ENCODE data around the gene CLEC9A.

CLEC9A gene

DNA sequence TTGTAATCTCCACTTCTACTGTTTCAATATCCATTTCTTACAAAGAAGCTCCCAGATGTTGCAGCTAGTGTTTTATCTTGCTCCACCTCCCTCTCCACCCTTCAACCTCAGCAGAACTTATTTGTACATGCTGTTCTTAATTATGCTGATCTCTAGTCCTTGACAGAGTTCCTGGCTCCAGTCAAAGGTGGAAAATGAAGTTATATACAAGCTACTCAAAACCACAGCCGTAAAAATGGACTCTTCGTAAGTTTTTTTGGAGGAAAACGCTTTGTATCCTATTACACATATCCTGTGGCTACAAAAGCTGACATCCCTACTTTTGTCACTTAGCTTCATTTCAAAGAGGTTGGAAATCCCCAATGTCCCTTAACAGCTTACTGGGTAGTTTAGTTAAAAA is 67.0 kb downstream of the CLEC9A start:
- H3K4me3 ChIP-seq (ENCODE audit: low read length), result no peak overlapping the region
- DNase-seq (ENCODE audit: low read depth, low spot score), result no peak

DNA sequence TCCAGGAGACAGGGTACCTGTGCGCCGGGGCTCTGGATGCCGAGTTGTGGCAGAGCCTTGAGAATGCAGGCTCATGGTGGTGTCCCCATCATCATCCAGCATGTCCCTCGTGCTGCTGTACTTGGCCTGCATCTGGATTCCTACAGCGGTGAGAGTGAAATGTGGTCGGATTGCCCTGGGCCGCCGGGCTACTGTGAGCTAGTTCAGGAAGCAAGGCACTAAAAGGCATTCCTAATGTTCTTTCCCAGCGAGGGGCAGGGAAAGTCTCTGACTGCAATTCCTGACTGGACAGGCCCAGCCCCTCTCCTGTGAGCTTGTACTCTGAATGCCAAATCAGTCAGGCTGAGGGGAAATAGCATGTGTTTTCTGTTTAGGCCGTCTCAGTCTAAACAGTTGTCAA is 68.3 kb downstream of the CLEC9A start, which contains the start of gene CLEC1A:
TSS of gene CLEC1A (minus strand) at position 195 of the 400 bp plus-strand sequence. CDS start at position 132, 63 bp downstream.
- H3K4me3 ChIP-seq (ENCODE audit: low read length), result no peak within 1 kb of the TSS
- no peak for DNase-seq (ENCODE audit: low read depth, low spot score)

DNA sequence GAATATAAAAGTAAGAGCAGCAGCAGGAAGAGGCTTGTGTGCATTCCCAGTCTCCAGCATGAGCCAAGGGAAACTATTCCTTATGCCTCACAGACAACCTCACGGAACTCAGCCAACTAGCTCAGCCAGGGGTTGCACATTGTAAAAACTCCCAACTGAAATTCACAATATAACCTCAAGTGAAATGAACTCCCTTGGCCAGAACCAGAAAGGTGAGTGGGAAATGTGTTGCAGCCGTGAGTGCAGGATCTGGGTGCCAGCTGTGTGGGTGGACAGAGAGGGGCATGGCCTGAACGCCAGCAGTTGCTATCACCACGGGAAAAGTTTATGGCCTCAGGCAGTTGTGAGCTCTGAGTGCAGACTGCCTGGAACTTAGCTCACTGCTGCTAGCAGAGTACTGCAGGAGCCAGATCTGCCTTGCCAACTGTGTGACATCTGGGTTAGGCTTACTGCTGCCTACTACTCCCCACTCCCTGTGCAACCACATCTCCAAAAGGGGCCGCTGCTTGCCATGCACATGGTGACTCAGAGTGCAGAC is 70.6 kb downstream of the CLEC9A start:
- H3K4me3 ChIP-seq (ENCODE audit: low read length), result no peak overlapping the region
- no peak for DNase-seq (ENCODE audit: low read depth, low spot score)

DNA sequence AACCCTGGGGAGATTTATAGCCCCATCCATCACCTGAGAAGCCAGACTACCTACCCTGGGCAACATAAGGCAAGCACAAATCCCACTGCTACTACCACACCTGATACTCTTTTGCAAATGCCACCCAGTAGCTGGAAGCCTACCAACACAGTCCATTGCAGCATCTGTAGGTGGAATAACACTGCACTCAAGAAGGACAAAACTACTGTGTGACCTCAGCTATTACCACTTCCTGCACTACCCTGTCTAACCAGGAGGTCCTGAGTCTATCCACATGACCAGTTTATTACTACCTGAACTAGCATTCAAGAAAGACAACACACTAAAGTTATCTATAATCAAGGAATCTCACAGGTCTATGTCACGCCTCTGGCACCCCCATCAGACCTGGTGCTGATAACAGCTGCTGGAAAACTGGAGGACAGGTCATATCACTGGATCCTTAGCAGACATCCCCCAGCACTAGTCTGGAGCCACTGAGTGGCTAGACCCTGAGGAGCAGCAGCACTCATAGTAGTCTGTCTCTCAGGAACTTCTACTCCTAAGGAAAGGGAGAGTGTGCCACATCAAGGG is 71.3 kb downstream of the CLEC9A start:
- H3K4me3 ChIP-seq (ENCODE audit: low read length), result no peak overlapping the region
- DNase-seq (ENCODE audit: low read depth, low spot score), result no peak

DNA sequence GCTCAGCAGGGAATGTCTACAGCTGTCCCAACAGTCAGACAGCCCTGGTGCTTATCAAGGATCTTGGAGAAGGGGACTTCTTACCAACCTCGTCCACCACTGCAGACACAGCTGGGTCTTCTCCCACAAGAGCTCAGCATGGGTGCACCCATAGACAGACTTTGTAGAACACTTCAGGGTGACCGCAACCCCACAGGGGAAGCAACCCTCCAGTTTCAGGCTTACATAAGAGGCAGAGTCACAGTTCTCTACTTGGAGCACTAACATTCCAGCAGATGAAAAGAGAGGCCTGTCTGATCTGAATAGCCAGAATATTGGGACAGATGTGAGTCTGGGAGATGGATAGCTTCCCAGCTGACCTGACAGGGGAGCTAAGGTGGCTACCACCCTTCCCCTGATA is 71.8 kb downstream of the CLEC9A start:
- no peak overlapping the region for H3K4me3 ChIP-seq (ENCODE audit: low read length)
- DNase-seq (ENCODE audit: low read depth, low spot score), result no peak

DNA sequence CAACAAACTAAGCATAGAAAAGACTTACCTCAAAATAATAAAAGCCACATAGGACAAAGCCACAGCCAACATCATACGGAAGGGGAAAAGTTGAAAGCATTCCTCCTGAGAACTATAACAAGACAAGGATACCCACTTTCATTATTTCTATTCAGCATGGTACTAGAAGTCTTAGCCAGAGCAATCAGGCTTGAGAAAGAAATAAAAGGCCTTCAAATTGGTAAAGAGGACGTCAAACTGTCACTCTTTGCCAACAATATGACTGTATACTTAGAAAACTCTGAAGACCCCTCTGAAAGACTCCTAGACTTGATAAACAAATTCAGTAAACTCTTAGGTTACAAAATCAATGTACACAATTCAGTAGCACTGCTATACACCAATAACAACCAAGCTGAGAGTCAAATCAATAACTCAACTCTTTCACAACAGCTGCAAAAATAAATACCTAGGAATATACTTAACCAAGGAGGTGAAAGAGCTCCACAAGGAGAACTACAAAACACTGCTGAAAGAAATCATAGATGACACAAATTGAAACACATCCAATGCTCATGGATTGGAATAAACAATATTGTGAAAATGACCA is 79.9 kb downstream of the CLEC9A start:
- H3K4me3 ChIP-seq (ENCODE audit: low read length), result no peak overlapping the region
- DNase-seq (ENCODE audit: low read depth, low spot score), result no peak

DNA sequence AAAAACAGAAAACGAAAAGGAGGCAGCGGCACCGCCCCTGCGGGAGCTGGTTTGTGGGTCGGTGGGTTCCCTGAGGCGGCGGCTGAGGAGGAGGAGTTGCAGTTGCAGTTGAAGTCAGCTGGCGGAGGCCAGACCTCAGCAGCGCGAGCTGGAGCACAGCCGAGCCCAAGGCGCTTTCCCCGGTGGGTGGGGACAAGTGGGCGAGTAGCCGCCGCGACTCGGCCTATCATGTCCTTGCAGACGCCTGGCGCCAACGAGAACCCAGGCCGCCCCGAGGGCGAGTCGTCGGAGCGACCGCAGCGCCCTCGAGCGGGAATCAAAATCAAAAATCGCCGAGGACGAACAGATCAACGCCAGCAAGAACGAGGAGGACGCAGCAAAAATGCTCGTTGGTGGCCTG is 81.0 kb downstream of the CLEC9A start:
- DNase-seq (ENCODE audit: low read depth, low spot score), result no peak
- no peak overlapping the region for H3K4me3 ChIP-seq (ENCODE audit: low read length)

DNA sequence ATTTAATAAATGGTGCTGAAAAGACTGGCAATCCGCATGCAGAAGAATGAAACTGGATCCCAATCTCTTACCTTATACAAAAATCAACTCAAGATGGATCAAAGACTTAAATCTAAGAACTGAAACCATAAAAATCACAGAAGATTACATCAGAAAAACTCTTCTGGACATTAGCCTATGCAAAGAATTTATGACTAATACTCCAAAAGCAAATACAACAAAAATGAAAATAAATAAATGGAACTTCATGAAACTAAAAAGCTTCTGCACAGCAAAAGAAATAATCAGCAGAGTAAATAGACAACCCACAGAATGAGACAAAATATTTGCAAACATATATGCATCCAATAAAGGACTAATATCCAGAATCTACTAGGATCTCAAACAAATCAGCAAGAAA is 82.6 kb downstream of the CLEC9A start:
- H3K4me3 ChIP-seq (ENCODE audit: low read length), result no peak overlapping the region
- DNase-seq (ENCODE audit: low read depth, low spot score), result no peak

DNA sequence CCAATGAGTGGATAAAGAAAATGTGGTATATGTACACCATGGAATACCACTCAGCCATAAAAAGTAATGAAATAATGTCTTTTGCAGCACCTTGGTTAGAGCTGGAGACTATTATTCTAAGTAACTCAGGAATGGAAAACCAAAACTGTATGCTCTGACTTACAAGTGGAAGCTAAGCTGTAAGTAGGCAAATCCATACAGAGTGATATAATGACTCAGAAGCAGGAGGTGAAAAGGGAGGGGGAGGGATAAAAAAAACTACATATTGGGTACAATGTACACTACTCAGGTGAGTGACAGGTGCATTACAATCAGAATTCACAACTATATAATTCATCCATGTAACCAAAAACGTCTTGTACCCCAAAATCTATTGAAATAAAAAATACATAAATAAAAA is 83.4 kb downstream of the CLEC9A start:
- no peak overlapping the region for H3K4me3 ChIP-seq (ENCODE audit: low read length)
- no peak for DNase-seq (ENCODE audit: low read depth, low spot score)

DNA sequence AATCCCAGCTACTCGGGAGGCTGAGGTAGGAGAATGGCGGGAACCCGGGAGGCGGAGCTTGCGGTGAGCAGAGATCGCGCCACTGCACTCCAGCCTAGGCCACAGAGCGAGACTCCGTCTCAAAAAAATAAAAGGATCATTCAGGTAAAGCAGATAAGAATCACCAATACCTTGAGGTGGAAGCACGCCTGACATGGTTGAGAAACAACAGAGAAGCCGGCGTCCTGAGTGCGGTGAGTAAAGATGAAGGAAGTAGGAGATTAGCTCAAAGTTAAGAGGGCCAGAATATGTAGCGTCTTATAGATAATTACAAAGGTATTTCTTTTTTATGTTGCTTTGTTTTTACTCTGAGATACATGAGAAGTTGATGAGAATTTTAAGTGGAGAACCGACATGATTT is 84.8 kb downstream of the CLEC9A start:
- H3K4me3 ChIP-seq (ENCODE audit: low read length), result no peak overlapping the region
- no peak for DNase-seq (ENCODE audit: low read depth, low spot score)

All from Jurkat, Clone E6-1 (cell line).